T-helper 2 cell treated with Interferon-gamma antibody and Interleukin-4, amounts not matched to agents 100 ng/mL and 5 ng/mL, for 36 hours (primary cell): ENCODE data around the gene PTPDC1. TPM values are rescaled to one million over a fixed set of nuclear protein-coding genes. Genes with fewer than 3 reads are reported as not detected.
"Not testable (repeated sequence)": the region's sequence is repeated elsewhere in the genome, so short reads cannot be mapped to it uniquely, and the experiment has no call there.

Experiments
- intact Hi-C: fragments of 100-400 bp; cut with micrococcal nuclease; formaldehyde crosslinking; loops from one replicate; pipeline ENCODE4 v1.15.1; 2023
- total RNA-seq: library from RNA; stranded (reverse); gene quantifications from 2 replicates; pipeline ENCODE4 v1.2.3, GENCODE V29; 2022

PTPDC1 gene
- total RNA-seq, 1 donor from 2014 or later: 5.2 TPM

- intact Hi-C loops: no loop called here
These were observed 2.5 kb downstream of the PTPDC1 start for GRCh38 chr9:94086486-94087345.

- intact Hi-C loops: not testable (repeated sequence)
These were observed 10.2 kb downstream of the PTPDC1 start for GRCh38 chr9:94094219-94095145.

GRCh38 chr9:94096819-94097577, 12.7 kb downstream of the PTPDC1 start:
- intact Hi-C loops: no loop called here

GRCh38 chr9:94097788-94098414, 13.6 kb downstream of the PTPDC1 start:
- intact Hi-C loops: no loop called here

- intact Hi-C loops: no loop called here
These were observed 16.1 kb downstream of the PTPDC1 start for GRCh38 chr9:94100152-94100879.

GRCh38 chr9:94101162-94101853, 17.0 kb downstream of the PTPDC1 start:
- intact Hi-C loops: no loop called here

- intact Hi-C loops: no loop called here
These were observed 24.3 kb downstream of the PTPDC1 start for GRCh38 chr9:94108584-94108983.

- intact Hi-C loops: no loop called here
These were observed 26.6 kb downstream of the PTPDC1 start for GRCh38 chr9:94110821-94111252.

GRCh38 chr9:94111446-94111845, 27.2 kb downstream of the PTPDC1 start:
- intact Hi-C loops: no loop called here

GRCh38 chr9:94112716-94113465, 28.6 kb downstream of the PTPDC1 start:
- intact Hi-C loops: no loop called here

- intact Hi-C loops: not testable (repeated sequence)
These were observed 35.8 kb downstream of the PTPDC1 start for GRCh38 chr9:94120088-94120487.

- intact Hi-C loops: no loop called here
These were observed 36.7 kb downstream of the PTPDC1 start for GRCh38 chr9:94120854-94121376.

- intact Hi-C loops: no loop called here
These were observed 42.6 kb downstream of the PTPDC1 start for GRCh38 chr9:94126844-94127243.

GRCh38 chr9:94127806-94128205, 43.5 kb downstream of the PTPDC1 start:
- intact Hi-C loops: no loop called here

- intact Hi-C loops: no loop called here
These were observed 44.3 kb downstream of the PTPDC1 start for GRCh38 chr9:94128580-94128979.

GRCh38 chr9:94134629-94135028, 50.4 kb downstream of the PTPDC1 start:
- intact Hi-C loops: no loop called here

- intact Hi-C loops: no loop called here
These were observed 51.0 kb downstream of the PTPDC1 start for GRCh38 chr9:94135222-94135621.

- intact Hi-C loops: no loop called here
These were observed 55.6 kb downstream of the PTPDC1 start for GRCh38 chr9:94139672-94140417.
